Osteoblast (primary cell): ENCODE data around the gene PDCD5. TPM values are rescaled to one million over a fixed set of nuclear protein-coding genes. Genes with fewer than 3 reads are reported as not detected.
"Not testable (repeated sequence)": the region's sequence is repeated elsewhere in the genome, so short reads cannot be mapped to it uniquely, and the experiment has no call there.

Experiments
- DNase-seq: peaks from one replicate; pipeline ENCODE4 v3.0.0; 2011; ENCODE audit warnings: low spot score, mixed read lengths; ENCODE audit not compliant: insufficient read length; ENCODE audit errors: missing footprints
- H2AFZ ChIP-seq: 2 replicates; pipeline ENCODE4 v1.6.0; 2011; ENCODE audit warnings: mild to moderate bottlenecking, low read length
- H3K27ac ChIP-seq: 2 replicates; pipeline ENCODE4 v1.5.1; 2011; ENCODE audit warnings: mild to moderate bottlenecking, low read depth, low read length, moderate library complexity
- H3K27me3 ChIP-seq: 2 replicates; pipeline ENCODE4 v1.6.0; 2012; ENCODE audit warnings: mild to moderate bottlenecking, control low read depth, inconsistent platforms, low read length, moderate library complexity; ENCODE audit not compliant: insufficient read depth
- H3K36me3 ChIP-seq: 2 replicates; pipeline ENCODE4 v1.5.1; 2011; ENCODE audit warnings: mild to moderate bottlenecking, low read length, control low read depth, moderate library complexity; ENCODE audit not compliant: insufficient read depth
- H3K4me1 ChIP-seq: 2 replicates; pipeline ENCODE4 v1.5.1; 2011; ENCODE audit warnings: mild to moderate bottlenecking, low read length, control low read depth, moderate library complexity; ENCODE audit not compliant: insufficient read depth
- H3K4me2 ChIP-seq: 2 replicates; pipeline ENCODE4 v1.6.0; 2011; ENCODE audit warnings: mild to moderate bottlenecking, low read length; ENCODE audit not compliant: insufficient read depth
- H3K4me3 ChIP-seq: fragments of 200-600 bp; sonication (generic); 3 replicates; pipeline ENCODE4 v1.5.1; 2012; ENCODE audit warnings: mild to moderate bottlenecking, low read length, inconsistent platforms; ENCODE audit not compliant: insufficient read depth
- H3K79me2 ChIP-seq: 2 replicates; pipeline ENCODE4 v1.6.0; 2012; ENCODE audit warnings: mild to moderate bottlenecking, low read length, control low read depth, inconsistent platforms; ENCODE audit not compliant: insufficient read depth
- H3K9me3 ChIP-seq: 2 replicates; pipeline ENCODE4 v1.5.1; 2011; ENCODE audit warnings: low read depth, low read length, control low read depth
- H4K20me1 ChIP-seq: 2 replicates; pipeline ENCODE4 v1.6.0; 2012; ENCODE audit warnings: mild to moderate bottlenecking, low read length, control low read depth; ENCODE audit not compliant: insufficient read depth
- total RNA-seq: library from RNA; depleted of rRNA; stranded (reverse); fragments of >200 nt; gene quantifications from 2 replicates; pipeline ENCODE4 v1.2.3, GENCODE V29; 2012
- TF ChIP-seq, protein P1 (sequence below): IDR thresholded peaks from 2 replicates; pipeline ENCODE4 v1.5.1; 2011; ENCODE audit warnings: mild to moderate bottlenecking, low read depth, low read length, moderate library complexity; ENCODE audit errors: extremely low read depth

The PDCD5 gene
- total RNA-seq, 1 donor = 51.0 TPM

DNA sequence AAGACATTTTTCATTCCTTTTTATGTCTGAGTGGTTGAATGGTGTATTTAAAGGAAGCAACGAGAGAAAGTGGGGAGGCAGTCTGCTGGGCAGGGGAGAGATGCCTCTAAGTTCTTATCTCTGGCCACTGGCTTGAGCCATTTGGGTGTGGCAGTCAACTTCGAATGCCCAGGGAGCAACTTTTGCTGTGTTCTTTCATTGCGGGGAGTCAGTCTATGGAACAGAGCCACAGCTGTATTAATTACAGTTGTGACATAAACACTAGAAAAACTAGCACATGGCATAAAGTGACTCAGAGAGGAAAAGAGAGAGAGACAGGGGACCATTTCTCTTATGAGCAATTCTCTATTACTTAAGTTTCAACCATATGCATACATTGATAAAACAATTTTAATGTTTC lies 40.4 kb upstream of the PDCD5 start:
- H4K20me1 ChIP-seq = no peaks in the 10 kb centered on the region
- H3K4me2 ChIP-seq = no peak overlapping the region
- no peak overlapping the region for H2AFZ ChIP-seq
- H3K27me3 ChIP-seq = no peaks in the 10 kb centered on the region
- H3K9me3 ChIP-seq = no peaks in the 10 kb centered on the region
- no peak overlapping the region for H3K27ac ChIP-seq
- no peaks in the 10 kb centered on the region for H3K4me1 ChIP-seq
- no peak overlapping the region for H3K4me3 ChIP-seq
- TF ChIP-seq, protein P1, sequence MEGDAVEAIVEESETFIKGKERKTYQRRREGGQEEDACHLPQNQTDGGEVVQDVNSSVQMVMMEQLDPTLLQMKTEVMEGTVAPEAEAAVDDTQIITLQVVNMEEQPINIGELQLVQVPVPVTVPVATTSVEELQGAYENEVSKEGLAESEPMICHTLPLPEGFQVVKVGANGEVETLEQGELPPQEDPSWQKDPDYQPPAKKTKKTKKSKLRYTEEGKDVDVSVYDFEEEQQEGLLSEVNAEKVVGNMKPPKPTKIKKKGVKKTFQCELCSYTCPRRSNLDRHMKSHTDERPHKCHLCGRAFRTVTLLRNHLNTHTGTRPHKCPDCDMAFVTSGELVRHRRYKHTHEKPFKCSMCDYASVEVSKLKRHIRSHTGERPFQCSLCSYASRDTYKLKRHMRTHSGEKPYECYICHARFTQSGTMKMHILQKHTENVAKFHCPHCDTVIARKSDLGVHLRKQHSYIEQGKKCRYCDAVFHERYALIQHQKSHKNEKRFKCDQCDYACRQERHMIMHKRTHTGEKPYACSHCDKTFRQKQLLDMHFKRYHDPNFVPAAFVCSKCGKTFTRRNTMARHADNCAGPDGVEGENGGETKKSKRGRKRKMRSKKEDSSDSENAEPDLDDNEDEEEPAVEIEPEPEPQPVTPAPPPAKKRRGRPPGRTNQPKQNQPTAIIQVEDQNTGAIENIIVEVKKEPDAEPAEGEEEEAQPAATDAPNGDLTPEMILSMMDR = no peak
- no peaks in the 10 kb centered on the region for H3K79me2 ChIP-seq
- DNase-seq = peak; percentile 15
- H3K36me3 ChIP-seq = no peaks in the 10 kb centered on the region

DNA sequence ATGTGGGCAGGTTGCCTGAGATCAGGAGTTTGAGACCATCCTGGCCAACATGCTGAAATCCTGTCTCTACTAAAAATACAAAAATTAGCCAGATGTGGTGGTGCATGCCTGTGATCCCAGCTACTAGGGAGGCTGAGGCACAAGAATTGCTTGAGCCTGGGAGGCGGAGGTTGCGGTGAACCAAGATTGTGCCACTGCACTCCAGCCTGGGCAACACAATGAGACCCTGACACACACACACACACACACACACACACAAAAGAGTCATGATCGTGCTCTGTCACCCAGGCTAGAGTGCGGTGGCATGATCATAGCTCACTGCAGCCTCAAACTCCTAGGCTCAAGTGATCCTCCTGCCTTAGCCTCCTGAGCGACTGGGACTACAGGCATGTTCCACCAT lies 39.6 kb upstream of the PDCD5 start:
- H4K20me1 ChIP-seq, H2AFZ ChIP-seq, H3K27ac ChIP-seq, H3K9me3 ChIP-seq, H3K4me3 ChIP-seq, H3K4me1 ChIP-seq, DNase-seq, H3K27me3 ChIP-seq, H3K4me2 ChIP-seq, H3K79me2 ChIP-seq, H3K36me3 ChIP-seq: not testable (repeated sequence)

- no peaks in the 10 kb centered on the region for H4K20me1 ChIP-seq
- no peak overlapping the region for H3K4me2 ChIP-seq
- H3K36me3 ChIP-seq = no peaks in the 10 kb centered on the region
- H3K27me3 ChIP-seq = no peaks in the 10 kb centered on the region
- no peak overlapping the region for H3K27ac ChIP-seq
- H3K4me1 ChIP-seq = no peaks in the 10 kb centered on the region
- no peak for DNase-seq
- H3K4me3 ChIP-seq = no peak overlapping the region
- no peaks in the 10 kb centered on the region for H3K9me3 ChIP-seq
- H3K79me2 ChIP-seq = no peaks in the 10 kb centered on the region
- no peak overlapping the region for H2AFZ ChIP-seq
- TF ChIP-seq, protein P1 = no peak
These were observed 38.4 kb upstream of the PDCD5 start for GRCh38 chr19:32542477-32543108.

DNA sequence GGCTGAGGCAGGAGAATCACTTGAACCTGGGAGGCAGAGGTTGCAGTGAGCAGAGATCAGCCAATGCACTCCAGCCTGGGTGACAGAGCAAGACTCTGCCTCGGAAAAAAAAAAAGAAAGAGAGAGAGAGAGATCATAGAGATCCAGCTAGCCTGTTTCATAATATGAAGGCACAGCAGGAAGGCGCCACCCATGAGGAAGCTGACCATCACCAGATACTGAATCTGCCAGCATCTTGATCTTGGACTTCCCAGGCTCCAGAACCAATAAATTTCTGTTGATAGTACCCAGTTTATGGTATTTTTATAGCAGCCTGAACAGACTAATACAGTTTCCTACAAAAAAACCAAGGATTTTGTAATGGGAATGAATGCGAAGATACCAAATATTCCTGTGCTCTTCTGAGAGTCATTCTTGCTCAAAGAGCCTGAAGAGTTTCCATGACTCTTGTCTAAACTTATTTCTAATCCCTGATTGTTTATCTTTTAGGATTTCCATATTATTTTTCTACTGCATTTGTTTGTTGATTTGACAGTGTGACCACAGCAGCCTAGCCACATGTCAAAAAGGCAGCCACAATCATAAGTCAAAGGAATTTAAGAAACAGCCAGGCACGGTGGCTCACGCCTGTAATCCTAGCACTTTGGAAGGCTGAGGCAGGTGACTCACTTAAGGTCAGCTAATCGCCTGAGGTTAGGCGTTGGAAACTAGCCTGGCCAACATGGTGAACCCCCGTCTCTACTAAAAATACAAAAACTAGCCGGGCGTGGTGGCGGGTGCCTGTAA lies 37.7 kb upstream of the PDCD5 start:
- H3K4me1 ChIP-seq = no peaks in the 10 kb centered on the region
- DNase-seq = no peak
- H3K27me3 ChIP-seq = no peaks in the 10 kb centered on the region

More for the DNA sequence above, 37.7 kb upstream of the PDCD5 start:
- no peaks in the 10 kb centered on the region for H4K20me1 ChIP-seq
- no peaks in the 10 kb centered on the region for H3K36me3 ChIP-seq
- TF ChIP-seq, protein P1 = no peak
- no peaks in the 10 kb centered on the region for H3K79me2 ChIP-seq
- no peak overlapping the region for H3K4me2 ChIP-seq
- no peak overlapping the region for H3K27ac ChIP-seq
- no peak overlapping the region for H3K4me3 ChIP-seq
- no peaks in the 10 kb centered on the region for H3K9me3 ChIP-seq
- H2AFZ ChIP-seq = no peak overlapping the region
